Vagina (tissue), 2 donors: ENCODE measurements around the gene MAB21L4.

ENCODE experiments used
- POLR2A ChIP-seq, 2 donors: fragments of 450-650 bp; IDR thresholded peaks; one replicate each; pipeline ENCODE4 v1.6.1; 2017; ENCODE audit warnings: antibody characterized with exemption in 2 of 2, mild to moderate bottlenecking in 2 of 2, moderate library complexity in 2 of 2
- POLR2AphosphoS5 ChIP-seq, 2 donors: sonication (generic); formaldehyde crosslinking; IDR thresholded peaks; one replicate each; pipeline ENCODE4 v1.9.0; 2017; ENCODE audit warnings: antibody characterized with exemption in 2 of 2, mild to moderate bottlenecking in 2 of 2, low read depth in 1 of 2; ENCODE audit not compliant: insufficient read depth in 1 of 2
- TF ChIP-seq, protein P1 (sequence below), 3 experiments: fragments of 450-650 bp in 2 of 3; fragments of 200-600 bp in 1 of 3; sonication (generic) in 1 of 3; IDR thresholded peaks; one replicate each; pipeline ENCODE4 v1.5.1; 2017 to 2019; ENCODE audit warnings: antibody characterized with exemption in 3 of 3, mild to moderate bottlenecking in 2 of 3, moderate library complexity in 2 of 3

- TF ChIP-seq, protein P1, sequence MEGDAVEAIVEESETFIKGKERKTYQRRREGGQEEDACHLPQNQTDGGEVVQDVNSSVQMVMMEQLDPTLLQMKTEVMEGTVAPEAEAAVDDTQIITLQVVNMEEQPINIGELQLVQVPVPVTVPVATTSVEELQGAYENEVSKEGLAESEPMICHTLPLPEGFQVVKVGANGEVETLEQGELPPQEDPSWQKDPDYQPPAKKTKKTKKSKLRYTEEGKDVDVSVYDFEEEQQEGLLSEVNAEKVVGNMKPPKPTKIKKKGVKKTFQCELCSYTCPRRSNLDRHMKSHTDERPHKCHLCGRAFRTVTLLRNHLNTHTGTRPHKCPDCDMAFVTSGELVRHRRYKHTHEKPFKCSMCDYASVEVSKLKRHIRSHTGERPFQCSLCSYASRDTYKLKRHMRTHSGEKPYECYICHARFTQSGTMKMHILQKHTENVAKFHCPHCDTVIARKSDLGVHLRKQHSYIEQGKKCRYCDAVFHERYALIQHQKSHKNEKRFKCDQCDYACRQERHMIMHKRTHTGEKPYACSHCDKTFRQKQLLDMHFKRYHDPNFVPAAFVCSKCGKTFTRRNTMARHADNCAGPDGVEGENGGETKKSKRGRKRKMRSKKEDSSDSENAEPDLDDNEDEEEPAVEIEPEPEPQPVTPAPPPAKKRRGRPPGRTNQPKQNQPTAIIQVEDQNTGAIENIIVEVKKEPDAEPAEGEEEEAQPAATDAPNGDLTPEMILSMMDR (IDR thresholded peaks at IDR 0.05), result no peak
- TF ChIP-seq POLR2AphosphoS5 (IDR thresholded peaks at IDR 0.05; ENCODE audit: insufficient read depth in 1 of 2, low read depth in 1 of 2), result no peak
- no peak for TF ChIP-seq POLR2A (IDR thresholded peaks at IDR 0.05)
These were observed 20.5 kb downstream of the MAB21L4 start for GRCh38 chr2:240875228-240876034.
